Muscle layer of duodenum (tissue), 2 donors: ENCODE results near the gene QKI.

ENCODE experiments used
- H3K27ac ChIP-seq: one replicate; pipeline ENCODE4 v1.7.0; 2013; ENCODE audit warnings: mild to moderate bottlenecking, low read length
- H3K27me3 ChIP-seq: one replicate; pipeline ENCODE4 v1.7.0; 2013; ENCODE audit warnings: low read depth, mild to moderate bottlenecking, control low read depth, low read length
- H3K36me3 ChIP-seq, 2 donors: one replicate each; pipeline ENCODE4 v1.7.0; 2013; ENCODE audit warnings: low read length in 2 of 2, control low read depth in 1 of 2, mild to moderate bottlenecking in 1 of 2; ENCODE audit not compliant: insufficient read depth in 2 of 2, control insufficient read depth in 1 of 2
- H3K4me1 ChIP-seq, 2 donors: one replicate each; pipeline ENCODE4 v1.7.0; 2013; ENCODE audit warnings: low read length in 2 of 2, mild to moderate bottlenecking in 2 of 2, control low read depth in 1 of 2, moderate library complexity in 1 of 2; ENCODE audit not compliant: insufficient read depth in 2 of 2, control insufficient read depth in 1 of 2
- H3K4me3 ChIP-seq, 2 donors: one replicate each; pipeline ENCODE4 v1.7.0; 2013; ENCODE audit warnings: low read length in 2 of 2, low read depth in 1 of 2, mild to moderate bottlenecking in 1 of 2
- H3K9me3 ChIP-seq, 2 donors: one replicate each; pipeline ENCODE4 v1.7.0; 2013; ENCODE audit warnings: low read length in 2 of 2, control low read depth in 1 of 2, mild to moderate bottlenecking in 1 of 2; ENCODE audit not compliant: control insufficient read depth in 1 of 2
- donor health status: healthy.

The QKI gene

DNA sequence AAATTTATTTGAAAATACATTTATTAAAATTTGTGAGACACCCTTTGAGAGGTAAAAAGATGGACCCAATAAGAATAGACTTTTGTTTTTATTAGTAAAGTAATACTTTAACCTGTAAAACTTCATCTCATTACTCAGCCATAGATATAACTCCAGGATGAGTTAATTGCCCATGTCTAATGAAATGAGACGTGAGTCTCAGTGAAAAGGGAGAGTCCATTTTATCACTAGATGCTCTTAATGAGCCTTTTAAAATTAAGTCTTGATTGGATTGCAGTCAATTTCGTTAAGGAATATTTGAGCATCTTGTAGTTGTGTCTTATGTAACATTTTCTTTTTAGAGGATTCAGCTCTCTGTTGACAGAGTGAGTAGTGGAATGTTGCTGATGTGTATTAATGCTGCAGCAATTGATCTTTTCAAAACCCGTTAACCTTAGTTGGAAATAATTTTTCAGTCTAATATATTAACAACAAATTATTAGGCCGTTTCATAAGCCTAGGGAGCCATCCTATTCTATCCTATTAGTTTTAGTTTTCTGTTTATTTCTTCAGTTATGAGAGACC, 77.3 kb downstream of the QKI start:
- Histone ChIP-seq H3K9me3 (no peaks in the 10 kb centered on the region), H3K36me3 (no peaks in the 10 kb centered on the region), H3K27ac (no peak overlapping the region), H3K27me3 (no peaks in the 10 kb centered on the region), H3K4me1 (peaks cover 0 to 28% of the 10 kb centered on the region in 2 donors), H3K4me3 (no peak overlapping the region)

DNA sequence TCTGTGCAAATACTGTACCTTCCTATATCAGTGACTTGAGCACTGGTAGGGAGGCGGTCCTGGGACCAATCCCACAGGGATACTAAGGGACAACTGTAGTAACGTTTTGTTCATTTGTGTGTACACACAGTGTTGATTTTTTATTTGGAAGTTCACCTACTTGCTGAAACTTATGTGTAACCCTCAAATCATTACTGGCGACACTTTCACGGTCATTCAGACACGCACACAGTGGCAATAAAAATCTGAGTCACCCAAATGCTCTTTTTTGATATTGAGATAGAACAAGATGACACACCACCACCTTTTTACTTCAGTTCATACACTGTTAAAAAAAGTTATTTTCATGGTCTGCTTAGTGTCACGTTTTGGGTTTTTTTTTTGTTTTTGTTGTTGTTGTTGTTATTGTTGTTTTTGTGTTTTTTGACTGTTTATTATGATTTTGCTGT, 79.8 kb downstream of the QKI start:
- Histone ChIP-seq H3K27ac (no peak overlapping the region), H3K27me3 (no peaks in the 10 kb centered on the region), H3K4me1 (peaks cover 0 to 14% of the 10 kb centered on the region in 2 donors), H3K36me3 (no peaks in the 10 kb centered on the region), H3K4me3 (no peak overlapping the region), H3K9me3 (no peaks in the 10 kb centered on the region)

DNA sequence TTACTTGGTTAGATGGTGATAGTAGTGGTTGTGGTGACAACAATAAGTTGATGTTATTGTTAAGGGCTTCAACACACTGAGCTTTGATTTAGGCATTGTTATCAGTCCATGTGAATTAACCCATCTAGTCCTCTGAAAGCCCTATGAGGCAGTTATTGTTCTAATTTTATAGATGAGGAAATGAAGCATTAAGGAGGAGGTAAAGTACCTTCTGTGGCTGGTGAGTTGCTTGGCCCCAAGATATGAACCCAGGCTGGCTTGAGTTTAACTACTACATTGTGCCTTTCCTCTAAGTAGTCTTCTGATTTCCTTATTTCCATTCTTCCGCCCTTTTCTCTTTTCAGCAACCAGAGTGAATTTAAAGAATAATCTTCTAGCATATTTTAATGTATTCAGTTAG, 81.7 kb downstream of the QKI start:
- H3K27ac ChIP-seq = no peak overlapping the region
- no peaks in the 10 kb centered on the region for H3K27me3 ChIP-seq
- H3K36me3 ChIP-seq = no peaks in the 10 kb centered on the region
- no peak overlapping the region for H3K4me3 ChIP-seq
- no peaks in the 10 kb centered on the region for H3K9me3 ChIP-seq
- H3K4me1 ChIP-seq = peaks cover 0 to 11% of the 10 kb centered on the region in 2 donors

DNA sequence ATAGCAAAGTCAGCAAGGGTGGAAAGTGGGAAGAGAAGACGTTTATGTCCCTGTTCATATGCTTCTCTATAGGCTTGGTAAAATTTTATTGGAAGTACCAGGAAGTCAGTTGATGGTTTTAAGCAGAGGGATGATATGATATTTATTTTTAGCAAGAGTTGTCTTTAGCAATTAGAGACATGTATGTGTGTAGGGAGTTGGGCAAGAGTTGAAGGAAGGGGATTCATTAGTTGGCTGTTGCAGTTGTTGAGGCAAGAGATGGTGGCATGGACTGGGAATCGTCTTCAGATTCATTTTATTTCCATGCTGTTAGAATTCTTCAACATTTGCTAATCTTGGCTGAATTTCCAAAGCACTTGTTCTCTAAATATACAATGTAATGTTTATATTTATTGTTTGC, 85.6 kb downstream of the QKI start:
- Histone ChIP-seq H3K27me3 (no peaks in the 10 kb centered on the region), H3K9me3 (no peaks in the 10 kb centered on the region), H3K4me1 (peaks cover 0 to 13% of the 10 kb centered on the region in 2 donors), H3K36me3 (no peaks in the 10 kb centered on the region), H3K4me3 (no peak overlapping the region), H3K27ac (no peak overlapping the region)

DNA sequence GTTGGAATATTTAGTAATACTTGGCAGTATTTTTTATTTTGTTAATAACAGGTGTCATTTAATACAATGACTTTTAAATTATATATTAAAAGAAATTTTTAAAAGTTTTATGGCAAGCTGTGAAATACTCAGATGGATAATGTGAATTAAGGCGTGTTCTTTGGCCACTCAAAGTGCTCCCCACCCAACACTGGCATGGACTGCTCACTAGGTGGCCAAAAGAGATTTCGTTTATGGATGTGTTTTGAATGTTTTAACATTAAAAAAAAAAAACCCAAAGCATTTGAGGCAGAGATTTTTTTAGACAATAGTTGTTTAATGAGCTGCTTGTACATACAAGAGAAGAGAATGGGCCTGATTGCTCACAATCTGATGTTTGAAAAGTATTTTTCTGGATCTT, 86.5 kb downstream of the QKI start:
- Histone ChIP-seq H3K27ac (no peak overlapping the region), H3K4me3 (no peak overlapping the region), H3K36me3 (no peaks in the 10 kb centered on the region), H3K9me3 (no peaks in the 10 kb centered on the region), H3K27me3 (no peaks in the 10 kb centered on the region), H3K4me1 (peaks cover 0 to 13% of the 10 kb centered on the region in 2 donors)

DNA sequence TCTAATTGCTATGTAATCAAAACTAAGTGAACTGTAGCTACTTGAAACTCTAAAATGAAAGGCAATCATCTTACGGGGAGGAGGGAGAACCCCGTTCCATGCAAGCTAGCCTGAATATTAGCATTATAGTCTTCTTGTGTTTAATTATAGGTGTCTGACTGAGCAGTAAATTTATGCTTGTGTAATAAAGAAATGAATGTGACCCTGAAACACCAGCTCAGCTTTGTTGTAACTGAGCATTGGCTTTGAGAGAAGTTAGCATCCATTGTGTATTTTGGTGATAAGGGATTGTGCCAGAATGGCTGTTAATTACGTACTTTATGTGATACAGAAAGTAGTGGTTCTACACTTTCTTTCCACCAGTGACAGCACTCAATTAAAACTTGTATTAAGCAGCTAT, 86.9 kb downstream of the QKI start:
- Histone ChIP-seq H3K36me3 (no peaks in the 10 kb centered on the region), H3K27ac (no peak overlapping the region), H3K9me3 (no peaks in the 10 kb centered on the region), H3K4me3 (no peak overlapping the region), H3K4me1 (peaks cover 0 to 13% of the 10 kb centered on the region in 2 donors), H3K27me3 (no peaks in the 10 kb centered on the region)

DNA sequence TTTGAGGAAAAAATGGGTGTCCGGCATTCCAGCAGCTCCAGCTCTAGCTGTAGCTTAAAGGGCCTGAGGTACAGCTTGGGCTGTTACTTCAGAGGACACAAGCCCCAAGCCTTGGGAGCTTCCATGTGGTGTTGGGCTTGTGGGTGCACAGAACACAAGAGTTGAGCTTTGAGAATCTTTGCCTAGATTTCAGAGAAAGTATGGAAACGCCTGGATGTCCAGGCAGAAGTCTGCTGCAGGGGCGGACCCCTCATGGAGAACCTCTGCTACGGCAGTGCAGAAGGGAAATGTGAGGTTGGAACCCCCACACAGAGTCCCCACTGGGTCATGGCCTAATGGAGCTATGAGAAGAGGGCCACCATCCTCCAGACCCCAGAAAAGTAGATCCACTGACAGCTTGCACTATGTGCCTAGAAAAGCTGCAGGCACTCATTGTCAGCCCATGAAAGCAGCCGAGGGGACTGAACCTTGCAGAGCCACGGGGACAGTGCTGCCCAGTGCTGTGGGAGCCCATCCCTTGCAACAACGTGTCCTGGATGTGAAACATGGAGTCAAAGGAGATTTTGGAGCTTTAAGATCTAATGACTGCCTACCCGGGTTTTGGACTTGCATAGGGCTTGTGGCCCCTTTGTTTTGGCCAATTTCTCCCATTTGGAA, 90.6 kb downstream of the QKI start:
- no peaks in the 10 kb centered on the region for H3K36me3 ChIP-seq
- peaks cover 4 to 7% of the 10 kb centered on the region in 2 donors for H3K9me3 ChIP-seq
- no peak overlapping the region for H3K27ac ChIP-seq
- peaks cover 0 to 7% of the 10 kb centered on the region in 2 donors for H3K4me1 ChIP-seq
- no peak overlapping the region for H3K4me3 ChIP-seq
- no peaks in the 10 kb centered on the region for H3K27me3 ChIP-seq

DNA sequence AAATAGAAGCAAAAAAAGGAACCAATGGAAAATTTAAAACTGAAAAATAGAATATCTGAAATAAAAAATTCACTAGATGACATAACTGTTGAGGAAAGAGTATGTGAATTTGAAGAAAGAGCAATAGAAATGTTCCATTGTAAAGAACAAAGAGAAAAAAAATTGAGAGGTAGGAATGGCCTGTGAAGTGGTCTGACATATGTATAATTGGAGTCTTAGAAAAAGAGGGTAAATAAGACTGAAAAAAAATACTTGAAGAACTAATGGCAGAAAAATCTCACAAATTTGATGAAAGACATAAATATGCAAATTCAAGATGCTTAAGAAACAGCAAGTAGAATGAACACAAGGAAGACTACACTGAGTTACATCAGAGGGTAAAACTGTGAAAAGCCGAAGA, 93.4 kb downstream of the QKI start:
- Histone ChIP-seq H3K4me1 (no peaks in the 10 kb centered on the region), H3K27me3 (no peaks in the 10 kb centered on the region), H3K36me3 (no peaks in the 10 kb centered on the region), H3K27ac (no peak overlapping the region), H3K9me3 (peaks cover 4 to 7% of the 10 kb centered on the region in 2 donors), H3K4me3 (no peak overlapping the region)

DNA sequence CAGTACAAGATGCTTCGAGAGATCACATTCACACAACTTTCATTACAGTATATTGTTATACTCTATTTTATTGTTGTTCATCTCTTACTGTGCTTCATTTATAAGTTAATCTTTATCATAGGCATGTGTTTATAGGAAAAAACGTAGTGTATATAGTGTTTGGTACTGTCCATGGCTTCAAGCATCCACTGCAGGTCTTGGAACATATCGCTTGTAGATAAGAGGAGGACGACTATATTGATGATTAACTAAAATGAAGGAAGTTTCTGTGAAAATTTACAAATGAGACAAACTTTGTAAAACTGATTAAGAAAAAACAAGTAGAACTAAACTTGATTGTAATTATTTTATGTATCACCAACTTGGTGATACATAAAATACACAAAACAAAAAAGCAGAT, 98.5 kb downstream of the QKI start:
- Histone ChIP-seq H3K36me3 (no peaks in the 10 kb centered on the region), H3K27ac (no peak overlapping the region), H3K4me1 (peaks cover 0 to 13% of the 10 kb centered on the region in 2 donors)

DNA sequence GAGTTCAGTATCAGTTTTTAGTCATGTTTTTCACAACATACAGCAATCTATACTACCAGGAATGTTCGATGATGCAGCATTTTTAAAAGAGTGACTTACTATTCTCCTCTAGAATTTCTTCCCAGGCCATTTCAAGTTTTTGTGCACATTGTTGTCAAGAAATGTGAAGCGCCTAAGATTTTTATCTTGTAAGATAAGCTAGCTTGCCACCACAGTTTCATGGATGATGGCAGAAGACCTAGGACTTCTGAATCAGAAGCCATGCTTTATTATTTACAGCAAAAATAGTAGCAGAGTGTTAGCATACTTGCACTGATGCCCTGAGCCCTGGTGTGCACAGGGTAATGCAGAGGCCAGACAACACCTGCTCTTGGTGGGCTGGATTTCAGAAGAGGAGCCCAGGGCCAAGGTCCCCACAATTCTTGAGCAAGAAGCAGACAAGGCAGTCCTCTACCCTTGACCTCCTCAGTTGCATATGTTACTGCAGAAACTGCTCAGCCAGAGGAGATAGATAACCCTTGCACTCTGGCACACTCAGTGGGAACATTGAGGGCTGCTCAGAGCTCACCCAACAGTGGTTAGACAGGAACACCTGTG, 99.2 kb downstream of the QKI start:
- Histone ChIP-seq H3K36me3 (no peaks in the 10 kb centered on the region), H3K27me3 (no peaks in the 10 kb centered on the region), H3K4me3 (no peak overlapping the region), H3K4me1 (peaks cover 0 to 13% of the 10 kb centered on the region in 2 donors), H3K27ac (no peak overlapping the region), H3K9me3 (no peaks in the 10 kb centered on the region)

More for the DNA sequence above, 98.5 kb downstream of the QKI start:
- H3K9me3 ChIP-seq = peaks cover 0 to under 1% of the 10 kb centered on the region in 2 donors
- no peaks in the 10 kb centered on the region for H3K27me3 ChIP-seq
- H3K4me3 ChIP-seq = no peak overlapping the region

DNA sequence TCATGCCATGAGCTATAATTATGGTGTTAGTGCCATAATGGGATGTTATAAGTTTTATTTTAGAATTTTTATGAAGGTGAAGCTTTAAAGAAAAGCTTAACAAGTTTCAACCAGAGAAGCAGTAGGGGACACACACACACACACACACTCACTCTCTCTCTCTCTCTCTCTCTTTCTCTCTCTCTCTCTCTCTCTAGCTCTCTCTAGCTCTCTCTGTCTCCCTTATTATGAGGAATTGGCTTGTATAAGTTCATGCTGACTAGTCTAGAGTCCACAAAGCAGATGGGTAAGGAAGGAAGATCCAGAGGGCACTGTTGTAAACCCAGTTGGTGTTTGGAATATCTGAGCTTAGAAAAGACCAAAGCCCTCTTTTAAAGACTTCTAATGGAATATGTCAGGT, 102.4 kb downstream of the QKI start:
- H3K9me3 ChIP-seq = no peaks in the 10 kb centered on the region

More for the DNA sequence above, 102.4 kb downstream of the QKI start:
- peaks cover 0 to 21% of the 10 kb centered on the region in 2 donors for H3K4me1 ChIP-seq
- no peak overlapping the region for H3K27ac ChIP-seq
- no peak overlapping the region for H3K4me3 ChIP-seq
- H3K36me3 ChIP-seq = no peaks in the 10 kb centered on the region
- no peaks in the 10 kb centered on the region for H3K27me3 ChIP-seq
